ENCODE measurements around the gene RNU5B-1. TPM values are rescaled to one million over a fixed set of nuclear protein-coding genes. Genes with fewer than 3 reads are reported as not detected.

RNU5B-1 gene
- total RNA-seq, 3 donors from 2014 or later: 15.9 to 32.0 TPM; not detected in 1

DNA sequence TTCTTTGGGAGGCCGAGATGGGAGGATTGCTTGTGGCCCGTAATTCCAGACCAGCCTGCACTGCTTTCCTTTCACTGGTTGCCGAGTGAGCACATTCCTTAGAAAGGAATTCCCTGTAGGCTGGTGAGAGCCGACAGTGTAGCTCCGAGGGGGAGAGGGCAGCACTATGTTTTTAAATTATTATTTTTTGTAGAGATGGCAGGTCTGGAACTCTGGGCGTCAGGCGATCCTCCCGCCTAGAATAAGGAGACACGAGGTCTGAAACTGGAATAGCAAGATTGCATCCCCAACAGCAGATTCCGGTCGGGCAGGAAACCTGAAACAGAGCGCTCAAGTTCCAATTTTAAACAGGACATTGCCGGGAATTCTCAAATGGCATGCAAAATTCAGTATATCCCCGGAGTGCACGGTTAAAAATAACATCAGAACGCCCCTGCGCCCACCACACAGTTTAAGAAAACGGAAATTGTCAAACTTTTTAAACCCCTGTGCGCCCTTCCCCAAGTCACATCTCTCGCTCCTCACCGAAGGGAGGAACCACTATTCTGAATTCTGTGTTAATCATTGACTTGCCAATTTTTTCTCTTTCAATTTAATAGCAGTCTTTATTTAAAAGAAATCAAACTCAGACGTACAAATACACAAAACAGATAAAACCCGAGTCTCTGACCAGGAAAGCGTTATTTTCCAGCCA lies 643 bp upstream of the RNU5B-1 start:
- Histone ChIP-seq H3K9me3 (no peaks in the 10 kb centered on the region), H3K4me1 (ENCODE audit: low read depth) (peaks cover 4% of the 10 kb centered on the region), H3K4me3 (peak overlapping the region; percentile 14), H3K36me3 (ENCODE audit: low read depth) (peaks cover 5% of the 10 kb centered on the region)
- TF ChIP-seq, protein P1, sequence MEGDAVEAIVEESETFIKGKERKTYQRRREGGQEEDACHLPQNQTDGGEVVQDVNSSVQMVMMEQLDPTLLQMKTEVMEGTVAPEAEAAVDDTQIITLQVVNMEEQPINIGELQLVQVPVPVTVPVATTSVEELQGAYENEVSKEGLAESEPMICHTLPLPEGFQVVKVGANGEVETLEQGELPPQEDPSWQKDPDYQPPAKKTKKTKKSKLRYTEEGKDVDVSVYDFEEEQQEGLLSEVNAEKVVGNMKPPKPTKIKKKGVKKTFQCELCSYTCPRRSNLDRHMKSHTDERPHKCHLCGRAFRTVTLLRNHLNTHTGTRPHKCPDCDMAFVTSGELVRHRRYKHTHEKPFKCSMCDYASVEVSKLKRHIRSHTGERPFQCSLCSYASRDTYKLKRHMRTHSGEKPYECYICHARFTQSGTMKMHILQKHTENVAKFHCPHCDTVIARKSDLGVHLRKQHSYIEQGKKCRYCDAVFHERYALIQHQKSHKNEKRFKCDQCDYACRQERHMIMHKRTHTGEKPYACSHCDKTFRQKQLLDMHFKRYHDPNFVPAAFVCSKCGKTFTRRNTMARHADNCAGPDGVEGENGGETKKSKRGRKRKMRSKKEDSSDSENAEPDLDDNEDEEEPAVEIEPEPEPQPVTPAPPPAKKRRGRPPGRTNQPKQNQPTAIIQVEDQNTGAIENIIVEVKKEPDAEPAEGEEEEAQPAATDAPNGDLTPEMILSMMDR (IDR thresholded peaks at IDR 0.05): no peak
- intact Hi-C loops (cut with DNase I, micrococcal nuclease): no loop called here
- ATAC-seq (peak; percentile 55), DNase-seq (peak in 2 of 3 donors; percentile 59 to 67)

DNA sequence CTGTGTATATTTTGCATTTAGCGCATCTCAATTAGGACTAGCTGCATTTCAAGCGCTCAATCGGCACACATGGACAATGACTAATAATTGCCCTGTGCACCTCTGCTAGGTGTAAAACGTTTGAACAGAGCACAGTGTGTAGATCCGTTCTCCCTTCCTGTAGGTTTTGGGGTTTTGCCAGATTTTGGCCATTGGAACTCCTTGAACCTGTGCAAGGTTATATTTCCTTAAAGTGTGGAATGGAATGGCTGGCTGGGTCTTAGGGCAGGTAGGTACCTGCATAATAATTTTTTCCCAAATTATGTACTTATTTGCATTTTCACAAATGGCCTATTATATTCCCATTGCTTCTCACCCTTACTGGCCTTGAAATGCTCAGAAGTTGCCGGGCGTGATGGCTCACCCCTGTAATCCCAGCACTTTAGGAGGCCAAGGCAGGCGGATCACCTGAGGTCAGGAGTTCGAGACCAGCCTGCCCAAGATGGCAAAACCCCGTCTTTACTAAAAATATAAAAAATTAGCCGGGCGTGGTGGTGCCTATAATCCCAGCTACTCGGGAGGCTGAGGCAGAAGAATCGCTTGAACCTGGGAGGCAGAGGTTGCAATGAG lies 777 bp downstream of the RNU5B-1 start:
- Histone ChIP-seq H3K4me3 (no peak overlapping the region), H3K4me1 (ENCODE audit: low read depth) (peaks cover 4% of the 10 kb centered on the region), H3K9me3 (no peaks in the 10 kb centered on the region), H3K36me3 (ENCODE audit: low read depth) (peaks cover 5% of the 10 kb centered on the region)
- TF ChIP-seq, protein P1 (IDR thresholded peaks at IDR 0.05): no peak
- peak; percentile 9 for ATAC-seq
- DNase-seq: no peak
- intact Hi-C loops (cut with DNase I, micrococcal nuclease): no loop called here

DNA sequence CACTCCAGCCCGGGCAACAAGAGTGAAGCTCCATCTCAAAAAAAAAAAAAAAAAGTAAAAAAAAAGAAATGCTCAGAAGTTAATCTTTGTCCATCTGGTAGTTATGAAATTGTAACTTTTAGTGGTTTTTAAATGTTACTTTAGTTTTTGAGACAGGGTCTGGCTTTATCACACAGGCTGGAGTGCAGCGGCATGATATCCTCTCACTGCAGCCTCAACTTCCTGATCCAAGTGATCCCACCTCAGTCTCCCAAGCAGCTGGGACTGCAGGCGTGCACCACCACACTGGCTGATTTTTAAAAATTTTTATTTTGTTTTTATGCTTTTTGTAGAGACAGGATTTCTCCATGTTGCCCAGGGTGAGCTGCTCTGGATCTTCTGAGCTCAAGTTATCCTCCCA lies 1.3 kb downstream of the RNU5B-1 start:
- Histone ChIP-seq H3K4me3 (no peak overlapping the region), H3K9me3 (no peaks in the 10 kb centered on the region), H3K36me3 (ENCODE audit: low read depth) (peaks cover 5% of the 10 kb centered on the region), H3K4me1 (ENCODE audit: low read depth) (peaks cover 4% of the 10 kb centered on the region)
- no peak for DNase-seq
- intact Hi-C loops (cut with DNase I, micrococcal nuclease): no loop called here
- ATAC-seq: no peak
- TF ChIP-seq, protein P1 (IDR thresholded peaks at IDR 0.05): no peak

DNA sequence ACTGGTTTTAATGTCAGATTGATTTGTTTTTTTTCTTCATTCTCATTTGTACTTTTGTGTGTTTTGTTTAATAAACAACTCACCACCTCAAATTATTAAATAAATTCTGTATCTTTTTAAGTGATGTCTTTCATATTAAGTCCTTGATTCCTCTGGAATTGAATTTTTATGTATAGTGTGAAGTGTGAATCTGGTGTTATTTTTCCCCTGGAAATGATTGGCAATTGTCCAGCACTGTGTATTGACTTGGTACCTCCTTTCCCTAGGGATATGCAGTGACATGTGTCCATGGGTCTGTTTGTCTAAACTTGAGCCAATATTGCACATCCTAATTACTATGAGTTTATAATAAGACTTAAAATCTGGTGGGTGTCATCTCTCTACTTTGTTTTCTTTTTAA lies 2.1 kb downstream of the RNU5B-1 start:
- intact Hi-C loops (cut with DNase I, micrococcal nuclease): no loop called here
- TF ChIP-seq, protein P1 (IDR thresholded peaks at IDR 0.05): no peak
- Histone ChIP-seq H3K36me3 (ENCODE audit: low read depth) (peaks cover 5% of the 10 kb centered on the region), H3K4me3 (no peak overlapping the region), H3K9me3 (no peaks in the 10 kb centered on the region), H3K4me1 (ENCODE audit: low read depth) (peaks cover 4% of the 10 kb centered on the region)
- ATAC-seq (no peak), DNase-seq (no peak)

DNA sequence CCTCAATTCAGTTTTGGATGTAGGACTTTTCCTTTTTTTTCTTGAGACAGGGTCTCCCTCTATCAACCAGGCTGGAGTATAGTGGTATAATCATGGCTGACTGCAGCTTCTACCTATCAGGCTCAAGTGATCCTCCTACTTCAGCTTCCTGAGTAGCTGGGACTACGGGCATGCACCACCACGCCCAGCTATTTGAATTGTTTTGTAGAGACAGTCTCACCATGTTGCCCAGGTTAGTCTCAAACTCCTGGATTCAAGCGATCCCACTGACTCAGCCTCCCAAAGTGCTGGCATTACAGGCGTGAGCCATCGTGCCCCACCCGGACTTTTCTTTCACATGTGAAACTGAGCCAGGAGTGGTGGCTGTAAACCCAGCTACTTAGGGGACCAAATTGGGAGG lies 3.5 kb downstream of the RNU5B-1 start:
- TF ChIP-seq, protein P1 (IDR thresholded peaks at IDR 0.05): no peak
- Histone ChIP-seq H3K9me3 (no peaks in the 10 kb centered on the region), H3K4me3 (no peak overlapping the region), H3K4me1 (ENCODE audit: low read depth) (peaks cover 4% of the 10 kb centered on the region), H3K36me3 (ENCODE audit: low read depth) (peaks cover 5% of the 10 kb centered on the region)
- no peak for ATAC-seq
- no peak for DNase-seq
- intact Hi-C loops (cut with DNase I, micrococcal nuclease): no loop called here
